BLaER1 treated with 17β-estradiol and CSF1 and Interleukin-3, amounts not matched to agents 10 nM and 100 nM (cell line): ENCODE results near the gene PGM5.

Experiments
- H3K27ac ChIP-seq, 11 experiments: shearing (Covaris generic); formaldehyde crosslinking; 2 replicates each; pipeline ENCODE4 v1.8.1; 2022
- H3K27me3 ChIP-seq, 11 experiments: shearing (Covaris generic); formaldehyde crosslinking; 2 replicates each; pipeline ENCODE4 v1.8.1; 2022
- H3K36me3 ChIP-seq, 11 experiments: shearing (Covaris generic); formaldehyde crosslinking; 2 replicates each; pipeline ENCODE4 v1.8.1; 2022
- H3K4me1 ChIP-seq, 10 experiments: shearing (Covaris generic); formaldehyde crosslinking; 2 replicates each; pipeline ENCODE4 v1.8.1; 2022
- H3K4me2 ChIP-seq, 11 experiments: shearing (Covaris generic); formaldehyde crosslinking; 2 replicates each; pipeline ENCODE4 v1.8.1; 2022
- H3K4me3 ChIP-seq, 10 experiments: shearing (Covaris generic); formaldehyde crosslinking; 2 replicates each; pipeline ENCODE4 v1.8.1; 2022
- H3K9ac ChIP-seq, 11 experiments: shearing (Covaris generic); formaldehyde crosslinking; 2 replicates each; pipeline ENCODE4 v1.8.1; 2022
- H3K9me3 ChIP-seq, 11 experiments: shearing (Covaris generic); formaldehyde crosslinking; replicated peaks in 1 of 11; 2 replicates each; pipeline ENCODE4 v1.8.1; 2022
- H4K20me1 ChIP-seq, 11 experiments: shearing (Covaris generic); formaldehyde crosslinking; 2 replicates each; pipeline ENCODE4 v1.8.1; 2022
- Cebpa-rat ChIP-seq, 11 experiments: shearing (Covaris generic); IDR thresholded peaks; 2 replicates each; pipeline ENCODE4 v1.8.1; 2022

The PGM5 gene

DNA sequence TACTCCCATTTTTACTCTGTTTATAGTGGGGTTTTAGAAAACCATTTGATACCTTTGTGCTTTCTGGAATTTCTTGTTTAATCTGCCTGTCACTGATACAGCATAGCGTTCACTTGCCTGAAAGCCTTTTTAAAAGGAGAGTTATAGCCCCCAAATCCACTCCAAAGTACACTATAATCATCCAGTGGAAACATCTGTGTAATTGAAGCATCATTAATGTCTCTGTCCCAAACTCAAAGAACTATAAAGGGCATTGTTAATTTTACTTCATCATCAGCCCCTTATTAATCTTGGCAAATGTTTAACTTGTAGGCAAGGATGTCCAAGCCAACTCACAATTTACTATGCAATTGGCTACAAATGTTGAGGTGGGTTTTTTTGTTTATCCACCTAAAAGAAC is 120.0 kb downstream of the PGM5 start:
- H3K9me3 ChIP-seq, result no peaks in the 10 kb centered on the region
- H4K20me1 ChIP-seq, result no peaks in the 10 kb centered on the region
- H3K4me3 ChIP-seq, result no peak overlapping the region
- no peak overlapping the region for H3K27ac ChIP-seq
- TF ChIP-seq Cebpa-rat (IDR thresholded peaks at IDR 0.05), result no peak
- no peaks in the 10 kb centered on the region for H3K27me3 ChIP-seq
- peaks cover 0 to 10% (median 0%) of the 10 kb centered on the region in 10 experiments; a peak in 2 of 20 replicates for H3K4me1 ChIP-seq
- no peak overlapping the region for H3K9ac ChIP-seq
- H3K4me2 ChIP-seq, result no peak overlapping the region
- no peaks in the 10 kb centered on the region for H3K36me3 ChIP-seq

DNA sequence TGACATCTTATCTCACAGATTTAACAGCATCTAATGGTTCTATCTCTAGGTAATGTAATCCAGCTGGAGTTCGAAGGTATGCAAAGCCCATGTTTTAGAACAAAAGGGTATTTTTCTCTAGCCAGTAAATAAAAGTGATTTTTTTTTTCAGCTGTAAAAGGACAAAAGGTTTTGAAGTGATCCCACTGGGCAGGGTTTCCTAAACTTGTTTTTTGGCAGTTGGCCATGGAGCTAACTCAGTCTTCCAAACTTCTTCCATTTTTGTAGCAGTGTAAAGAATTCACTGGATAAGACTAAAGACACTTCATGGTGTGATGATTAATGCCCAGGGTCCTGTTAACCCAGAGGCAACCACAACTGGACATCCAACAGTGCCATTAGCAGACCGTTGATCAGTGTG is 120.4 kb downstream of the PGM5 start:
- H3K4me1 ChIP-seq, result peaks cover 0 to 10% (median 0%) of the 10 kb centered on the region in 10 experiments; a peak in 2 of 20 replicates
- H3K4me2 ChIP-seq, result no peak overlapping the region
- no peaks in the 10 kb centered on the region for H4K20me1 ChIP-seq
- H3K36me3 ChIP-seq, result no peaks in the 10 kb centered on the region
- no peaks in the 10 kb centered on the region for H3K9me3 ChIP-seq
- H3K27me3 ChIP-seq, result no peaks in the 10 kb centered on the region
- H3K4me3 ChIP-seq, result no peak overlapping the region
- TF ChIP-seq Cebpa-rat (IDR thresholded peaks at IDR 0.05), result no peak
- H3K9ac ChIP-seq, result no peak overlapping the region
- no peak overlapping the region for H3K27ac ChIP-seq

DNA sequence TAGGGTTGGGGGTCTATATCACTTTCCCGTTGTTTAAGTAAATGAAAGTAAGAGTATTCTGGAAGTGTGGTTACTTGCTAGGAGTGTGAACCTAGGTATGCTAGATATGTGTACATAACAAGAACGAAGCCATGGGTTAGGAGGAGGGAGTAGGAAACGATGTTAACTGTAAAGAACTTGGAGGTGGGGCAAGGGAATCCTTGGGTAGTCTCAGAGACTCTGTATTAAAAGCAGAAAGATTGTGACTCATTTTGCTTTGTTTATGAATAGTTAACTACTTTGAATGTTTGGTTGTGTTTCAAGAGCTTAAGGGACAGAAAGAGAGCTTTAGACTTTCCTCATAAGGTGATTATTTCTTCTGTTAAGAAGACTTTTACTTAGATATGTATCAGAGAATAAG is 124.4 kb downstream of the PGM5 start:
- H3K9me3 ChIP-seq, result peaks cover 8 to 13% (median 10%) of the 10 kb centered on the region in 11 experiments; a peak in 19 of 22 replicates
- H4K20me1 ChIP-seq, result no peaks in the 10 kb centered on the region
- no peaks in the 10 kb centered on the region for H3K36me3 ChIP-seq
- no peak overlapping the region for H3K4me3 ChIP-seq
- H3K27ac ChIP-seq, result no peak overlapping the region
- TF ChIP-seq Cebpa-rat (IDR thresholded peaks at IDR 0.05), result no peak
- H3K9ac ChIP-seq, result no peak overlapping the region
- no peaks in the 10 kb centered on the region for H3K27me3 ChIP-seq
- no peaks in the 10 kb centered on the region for H3K4me1 ChIP-seq
- no peak overlapping the region for H3K4me2 ChIP-seq

DNA sequence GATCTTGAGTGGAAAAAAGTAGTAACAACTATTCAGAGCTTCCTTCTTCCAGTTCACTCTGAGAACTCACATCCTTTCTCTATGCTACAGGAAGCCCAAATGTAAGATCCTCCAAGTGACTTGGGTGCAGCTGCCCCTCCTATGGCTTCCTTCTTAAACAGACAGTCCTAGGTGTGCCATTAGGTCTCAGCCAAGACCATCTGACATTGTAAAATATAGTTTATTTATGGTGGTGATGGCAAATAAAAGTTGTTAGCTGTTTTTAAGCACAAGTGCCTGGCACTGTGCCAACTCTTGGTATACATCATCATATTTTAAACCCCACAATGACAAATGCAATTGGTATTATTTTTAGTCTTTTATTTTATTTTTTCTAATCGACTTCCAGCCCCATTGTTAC is 126.1 kb downstream of the PGM5 start:
- Histone ChIP-seq H4K20me1 (no peaks in the 10 kb centered on the region), H3K9ac (no peak overlapping the region), H3K4me3 (no peak overlapping the region), H3K36me3 (no peaks in the 10 kb centered on the region), H3K27ac (no peak overlapping the region), H3K27me3 (no peaks in the 10 kb centered on the region), H3K9me3 (peaks cover 20 to 28% (median 25%) of the 10 kb centered on the region in 11 experiments), H3K4me2 (no peak overlapping the region), H3K4me1 (no peaks in the 10 kb centered on the region)
- no peak for TF ChIP-seq Cebpa-rat (IDR thresholded peaks at IDR 0.05)

DNA sequence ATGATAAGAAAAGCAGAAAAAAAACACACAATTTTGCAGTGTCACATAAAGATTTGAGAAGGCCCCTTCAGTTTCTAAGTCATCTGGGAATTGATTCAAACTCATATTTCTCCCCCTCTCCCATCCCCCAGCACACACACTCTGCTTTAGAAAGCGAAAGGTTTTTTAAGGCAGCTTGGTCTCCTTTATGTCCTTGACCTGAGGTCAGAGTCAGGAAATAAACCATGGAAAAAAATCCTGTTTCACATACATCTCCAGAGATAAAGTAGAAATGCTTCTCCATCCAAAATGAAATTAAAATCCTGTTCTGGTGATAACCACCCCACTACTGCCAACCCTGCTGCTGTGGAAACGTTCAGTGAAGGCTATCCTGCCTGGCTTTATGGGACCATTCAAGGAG is 131.7 kb downstream of the PGM5 start:
- no peaks in the 10 kb centered on the region for H4K20me1 ChIP-seq
- no peaks in the 10 kb centered on the region for H3K27me3 ChIP-seq
- no peak overlapping the region for H3K4me2 ChIP-seq
- no peaks in the 10 kb centered on the region for H3K4me1 ChIP-seq
- no peak overlapping the region for H3K27ac ChIP-seq
- TF ChIP-seq Cebpa-rat (IDR thresholded peaks at IDR 0.05), result no peak
- H3K9ac ChIP-seq, result no peak overlapping the region
- H3K36me3 ChIP-seq, result no peaks in the 10 kb centered on the region
- H3K9me3 ChIP-seq, result peaks cover 20 to 28% (median 25%) of the 10 kb centered on the region in 11 experiments
- H3K4me3 ChIP-seq, result no peak overlapping the region

DNA sequence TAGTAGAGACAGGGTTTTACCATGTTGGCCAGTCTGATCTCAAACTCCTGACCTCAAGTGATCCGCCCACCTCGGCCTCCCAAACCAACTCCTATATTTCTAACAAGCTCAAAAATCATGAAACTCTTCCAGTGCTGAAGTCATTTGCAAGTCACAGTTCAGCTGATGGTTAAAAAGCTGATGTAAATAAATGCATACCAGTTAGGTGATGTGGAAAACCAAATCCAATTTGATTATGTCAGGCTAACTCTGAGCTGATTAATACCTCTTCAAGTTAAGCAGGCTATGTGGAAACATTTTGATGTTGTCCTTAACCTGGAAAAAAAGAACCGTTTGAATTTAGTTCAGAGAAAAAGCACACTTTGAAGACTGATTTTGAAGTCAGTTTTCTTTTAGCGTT is 133.2 kb downstream of the PGM5 start:
- Histone ChIP-seq H3K4me1 (no peaks in the 10 kb centered on the region), H3K9ac (no peak overlapping the region), H3K4me2 (no peak overlapping the region)

DNA sequence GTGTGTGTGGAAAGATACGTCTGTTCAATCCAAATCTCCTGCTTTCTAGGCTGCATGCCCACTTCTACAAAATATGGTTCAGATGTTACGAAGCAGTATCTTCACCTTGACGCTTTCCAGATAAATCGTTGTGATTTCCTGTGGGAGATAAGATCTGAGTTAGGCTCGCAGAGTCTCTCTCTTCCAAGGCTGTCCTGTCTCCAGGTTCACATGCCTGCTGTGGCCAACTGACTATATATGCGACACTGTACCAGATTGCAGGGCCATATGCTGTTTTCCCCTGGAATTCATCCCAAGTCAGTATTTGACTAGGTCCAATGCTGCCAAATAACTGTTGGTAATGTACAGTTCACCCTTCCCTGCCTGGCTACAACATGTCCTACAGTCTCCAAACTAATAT is 136.4 kb downstream of the PGM5 start:
- no peak overlapping the region for H3K4me3 ChIP-seq
- TF ChIP-seq Cebpa-rat (IDR thresholded peaks at IDR 0.05), result no peak
- H3K27me3 ChIP-seq, result no peaks in the 10 kb centered on the region
- no peak overlapping the region for H3K27ac ChIP-seq
- no peaks in the 10 kb centered on the region for H3K9me3 ChIP-seq
- H4K20me1 ChIP-seq, result no peaks in the 10 kb centered on the region
- H3K36me3 ChIP-seq, result no peaks in the 10 kb centered on the region
- no peaks in the 10 kb centered on the region for H3K4me1 ChIP-seq
- H3K4me2 ChIP-seq, result no peak overlapping the region
- no peak overlapping the region for H3K9ac ChIP-seq

More for the DNA sequence above, 133.2 kb downstream of the PGM5 start:
- no peak overlapping the region for H3K4me3 ChIP-seq
- H3K27ac ChIP-seq, result no peak overlapping the region
- no peaks in the 10 kb centered on the region for H4K20me1 ChIP-seq
- H3K36me3 ChIP-seq, result no peaks in the 10 kb centered on the region
- no peak for TF ChIP-seq Cebpa-rat (IDR thresholded peaks at IDR 0.05)
- no peaks in the 10 kb centered on the region for H3K27me3 ChIP-seq
- peaks cover 20 to 26% (median 24%) of the 10 kb centered on the region in 11 experiments for H3K9me3 ChIP-seq

DNA sequence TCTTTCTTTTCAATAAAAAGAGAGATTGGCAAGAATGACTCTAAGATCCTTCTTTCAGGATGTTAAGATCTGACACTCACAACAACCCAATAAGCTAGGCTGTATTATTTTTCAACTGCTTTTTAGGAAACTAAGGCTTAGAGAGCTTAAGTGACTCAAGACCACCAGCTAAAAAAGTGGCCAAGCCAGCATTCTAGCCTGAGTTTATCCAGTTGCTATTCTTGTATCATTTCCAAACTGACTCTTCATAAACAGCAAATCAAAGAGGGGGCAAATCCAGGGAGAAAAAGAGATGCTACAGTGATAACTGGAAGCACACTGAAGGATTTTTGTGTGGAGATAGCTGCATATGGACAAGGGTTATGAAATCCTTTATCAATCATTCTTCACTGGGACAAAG is 137.1 kb downstream of the PGM5 start:
- no peaks in the 10 kb centered on the region for H4K20me1 ChIP-seq
- H3K4me1 ChIP-seq, result peaks cover 0 to 3% (median 2%) of the 10 kb centered on the region in 10 experiments; a peak in 12 of 20 replicates
- H3K9ac ChIP-seq, result no peak overlapping the region
- H3K9me3 ChIP-seq, result no peaks in the 10 kb centered on the region
- no peaks in the 10 kb centered on the region for H3K36me3 ChIP-seq
- no peak overlapping the region for H3K4me2 ChIP-seq
- TF ChIP-seq Cebpa-rat (IDR thresholded peaks at IDR 0.05), result no peak
- no peaks in the 10 kb centered on the region for H3K27me3 ChIP-seq
- no peak overlapping the region for H3K27ac ChIP-seq
- no peak overlapping the region for H3K4me3 ChIP-seq

DNA sequence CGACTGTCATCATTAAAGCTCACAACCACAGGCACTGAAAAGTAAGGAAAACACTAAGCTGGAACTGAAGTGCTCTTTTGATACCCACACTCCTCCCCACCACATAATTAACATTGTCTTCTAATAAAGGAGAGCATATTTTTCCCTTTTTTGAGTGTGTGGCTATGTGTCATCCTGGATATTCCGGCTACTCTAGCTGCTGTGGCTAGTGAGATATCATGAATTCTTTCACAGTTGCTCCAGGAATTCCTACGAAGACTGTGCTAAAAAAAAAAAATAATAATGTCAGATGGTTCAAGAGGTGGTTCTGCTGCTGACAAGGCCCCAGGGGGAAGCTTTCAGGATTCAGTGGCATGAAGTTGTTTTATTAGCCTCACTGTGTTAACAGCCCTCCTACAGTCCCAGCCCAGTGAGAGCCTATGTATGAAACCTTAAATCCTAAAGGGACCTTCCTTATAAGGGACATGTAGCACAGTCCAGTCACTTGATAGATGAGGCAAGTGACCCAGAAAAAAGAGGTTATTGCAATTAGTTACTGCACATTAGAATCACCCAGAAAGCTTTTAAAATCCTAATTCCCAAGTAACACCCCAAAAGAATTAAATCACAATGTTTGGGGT is 137.7 kb downstream of the PGM5 start:
- H3K27ac ChIP-seq, result no peak overlapping the region
- no peak overlapping the region for H3K9ac ChIP-seq
- no peaks in the 10 kb centered on the region for H3K9me3 ChIP-seq
- TF ChIP-seq Cebpa-rat (IDR thresholded peaks at IDR 0.05), result no peak
- H3K27me3 ChIP-seq, result no peaks in the 10 kb centered on the region
- no peak overlapping the region for H3K4me3 ChIP-seq
- H4K20me1 ChIP-seq, result no peaks in the 10 kb centered on the region
- H3K4me1 ChIP-seq, result peaks cover 0 to 9% (median 7%) of the 10 kb centered on the region in 10 experiments; a peak in 14 of 20 replicates
- H3K4me2 ChIP-seq, result no peak overlapping the region
- no peaks in the 10 kb centered on the region for H3K36me3 ChIP-seq

DNA sequence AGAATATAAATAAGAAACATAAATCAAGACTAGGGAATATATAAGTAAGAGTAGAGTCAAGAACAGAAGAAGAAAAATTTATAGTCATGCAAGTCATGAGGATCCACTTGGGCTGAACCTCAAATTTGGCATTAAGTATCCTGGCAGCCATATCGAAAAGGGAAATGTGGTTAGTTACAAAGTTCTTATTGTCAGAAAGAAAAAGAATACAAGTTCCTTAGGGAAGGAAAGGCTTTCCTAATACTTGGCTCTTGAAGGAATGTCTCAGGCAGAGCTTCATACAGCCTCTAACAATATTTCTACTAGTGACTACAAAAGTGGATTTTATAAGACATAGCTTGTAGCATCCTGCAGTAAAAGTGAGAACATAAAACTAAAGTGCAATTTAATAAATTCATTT is 138.8 kb downstream of the PGM5 start:
- TF ChIP-seq Cebpa-rat (IDR thresholded peaks at IDR 0.05), result no peak
- Histone ChIP-seq H3K4me2 (no peak overlapping the region), H3K36me3 (no peaks in the 10 kb centered on the region), H3K4me3 (no peak overlapping the region), H3K27me3 (no peaks in the 10 kb centered on the region), H3K9me3 (no peaks in the 10 kb centered on the region), H3K4me1 (peaks cover 0 to 11% (median 9%) of the 10 kb centered on the region in 10 experiments; a peak in 14 of 20 replicates), H3K9ac (no peak overlapping the region), H4K20me1 (no peaks in the 10 kb centered on the region), H3K27ac (no peak overlapping the region)
